ENCODE measurements around the gene RITA1. TPM values are rescaled to one million over a fixed set of nuclear protein-coding genes. Genes with fewer than 3 reads are reported as not detected.

Gene RITA1
- total RNA-seq, 1 donor from 2014 or later: 9.9 TPM

- no peak for DNase-seq (ENCODE audit: low spot score)
These were observed 10.8 kb upstream of the RITA1 start for GRCh38 chr12:113174461-113175384.

- DNase-seq (ENCODE audit: low spot score): no peak
These were observed 6.5 kb upstream of the RITA1 start for GRCh38 chr12:113179023-113179422.

DNA sequence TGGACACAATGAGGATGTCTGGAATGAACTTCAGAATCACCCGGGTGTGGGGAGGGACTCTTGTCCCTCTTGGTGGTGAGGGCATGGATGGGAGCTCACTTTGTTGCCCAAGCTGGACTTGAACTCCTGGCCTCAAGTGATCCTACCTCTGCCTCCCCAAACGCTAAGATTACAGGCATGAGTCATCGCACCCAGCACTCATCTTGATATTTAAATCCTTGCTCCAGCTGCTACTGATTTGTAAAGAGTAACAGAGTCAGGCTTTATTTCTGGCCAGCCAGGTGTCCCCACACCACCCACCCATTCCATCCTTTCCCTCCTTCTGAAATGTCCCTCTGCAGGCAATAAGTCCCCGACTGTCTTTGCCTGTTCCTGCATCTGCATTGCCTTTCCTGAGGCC, 5.2 kb upstream of the RITA1 start:
- no peak for DNase-seq (ENCODE audit: low spot score)

- DNase-seq (ENCODE audit: low spot score): no peak
These were observed 3.5 kb upstream of the RITA1 start for GRCh38 chr12:113181975-113182374.

- no peak for DNase-seq (ENCODE audit: low spot score)
These were observed 2.4 kb upstream of the RITA1 start for GRCh38 chr12:113183030-113183589.

GRCh38 chr12:113184098-113184899, 1.2 kb upstream of the RITA1 start:
- DNase-seq (ENCODE audit: low spot score): no peak

DNA sequence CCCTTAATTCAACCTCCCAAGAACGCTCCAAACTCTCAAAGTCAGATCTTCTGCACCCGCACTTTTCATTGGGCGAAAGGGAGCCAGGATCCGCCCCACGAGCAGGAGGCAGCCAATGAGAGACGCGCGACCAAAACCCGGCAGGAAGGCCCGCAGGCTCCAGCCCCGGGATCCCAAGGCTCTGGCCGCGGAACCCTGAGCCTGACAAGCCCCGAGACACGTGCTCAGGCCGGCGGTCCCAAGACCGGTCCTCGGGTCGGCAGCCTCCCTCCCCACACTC, 681 bp upstream of the RITA1 start:
- DNase-seq (ENCODE audit: low spot score): peak; percentile 95

DNA sequence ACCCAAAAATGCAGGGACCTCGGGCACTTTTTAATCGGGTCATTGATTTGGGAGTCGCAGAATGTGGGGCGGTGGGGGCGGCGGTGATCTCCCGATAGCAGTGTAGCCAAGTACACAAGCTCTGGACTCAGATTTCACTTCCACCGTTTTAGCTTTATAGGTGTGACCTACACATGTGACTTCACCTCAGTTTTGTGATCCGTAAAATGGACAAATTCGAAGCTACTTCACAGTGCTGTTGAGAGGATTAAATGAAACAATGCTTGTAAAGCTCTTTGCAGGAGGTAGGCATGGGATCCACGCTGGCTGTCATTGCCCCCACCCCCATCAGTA, 478 bp downstream of the RITA1 start:
- DNase-seq (ENCODE audit: low spot score): no peak

DNA sequence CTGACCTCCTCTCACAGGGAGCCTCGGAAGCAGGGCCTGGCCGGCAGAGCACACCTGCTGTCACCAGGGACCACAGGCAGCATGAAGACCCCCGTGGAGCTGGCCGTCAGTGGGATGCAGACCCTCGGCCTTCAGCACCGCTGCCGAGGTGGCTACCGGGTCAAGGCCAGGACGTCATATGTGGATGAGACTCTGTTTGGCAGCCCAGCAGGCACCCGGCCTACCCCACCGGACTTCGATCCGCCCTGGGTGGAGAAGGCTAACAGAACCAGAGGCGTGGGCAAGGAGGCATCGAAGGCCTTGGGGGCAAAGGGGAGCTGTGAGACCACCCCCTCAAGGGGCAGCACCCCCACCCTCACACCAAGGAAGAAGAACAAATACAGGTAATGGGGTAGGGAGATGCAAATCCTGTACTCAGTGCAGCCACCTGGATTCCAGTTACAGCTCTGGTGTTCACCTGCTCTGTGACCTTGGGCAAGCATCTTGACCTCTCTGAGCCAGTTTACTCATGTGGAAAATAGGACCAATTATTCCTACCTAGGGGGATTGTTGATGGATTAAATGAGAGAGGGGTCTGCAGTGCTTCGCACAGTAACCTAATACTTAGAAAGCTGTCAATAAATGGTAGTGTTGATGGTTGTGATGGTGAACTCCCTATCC, 1.3 kb downstream of the RITA1 start:
- DNase-seq (ENCODE audit: low spot score): no peak

- no peak for DNase-seq (ENCODE audit: low spot score)
These were observed 3.8 kb downstream of the RITA1 start for GRCh38 chr12:113189361-113189760.

DNA sequence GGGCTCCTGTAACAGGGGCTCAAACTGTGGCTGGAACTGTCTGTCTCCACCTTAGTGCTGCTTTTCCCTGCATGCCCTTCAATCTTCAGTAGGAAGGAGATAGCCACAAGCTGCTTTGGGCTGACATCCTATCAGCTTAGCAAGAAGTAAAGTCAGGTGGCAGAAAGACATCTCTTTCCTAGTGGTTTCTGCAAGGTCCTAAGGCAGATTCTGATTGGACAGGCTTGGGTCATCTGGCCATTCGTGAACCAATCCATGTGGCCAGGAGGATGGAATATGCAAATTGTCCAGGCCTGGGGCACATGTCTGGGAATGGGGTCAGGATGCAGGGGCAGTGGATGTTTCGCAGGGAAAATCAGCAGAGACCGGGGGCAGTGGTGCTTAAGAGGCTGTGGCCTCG, 5.2 kb downstream of the RITA1 start:
- DNase-seq (ENCODE audit: low spot score): no peak

DNA sequence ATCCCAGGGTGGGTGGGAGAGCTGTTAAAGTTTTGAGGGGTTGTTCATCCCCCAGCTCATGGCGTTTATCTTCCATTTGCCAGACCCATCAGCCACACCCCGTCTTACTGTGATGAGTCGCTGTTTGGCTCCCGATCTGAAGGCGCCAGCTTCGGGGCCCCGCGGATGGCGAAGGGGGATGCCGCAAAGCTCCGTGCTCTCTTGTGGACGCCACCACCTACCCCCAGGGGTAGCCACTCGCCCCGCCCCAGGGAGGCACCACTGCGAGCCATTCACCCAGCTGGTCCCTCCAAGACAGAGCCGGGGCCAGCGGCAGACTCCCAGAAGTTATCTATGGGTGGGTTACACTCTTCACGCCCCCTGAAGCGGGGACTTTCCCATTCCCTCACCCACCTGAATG, 5.7 kb downstream of the RITA1 start:
- DNase-seq (ENCODE audit: low spot score): no peak

DNA sequence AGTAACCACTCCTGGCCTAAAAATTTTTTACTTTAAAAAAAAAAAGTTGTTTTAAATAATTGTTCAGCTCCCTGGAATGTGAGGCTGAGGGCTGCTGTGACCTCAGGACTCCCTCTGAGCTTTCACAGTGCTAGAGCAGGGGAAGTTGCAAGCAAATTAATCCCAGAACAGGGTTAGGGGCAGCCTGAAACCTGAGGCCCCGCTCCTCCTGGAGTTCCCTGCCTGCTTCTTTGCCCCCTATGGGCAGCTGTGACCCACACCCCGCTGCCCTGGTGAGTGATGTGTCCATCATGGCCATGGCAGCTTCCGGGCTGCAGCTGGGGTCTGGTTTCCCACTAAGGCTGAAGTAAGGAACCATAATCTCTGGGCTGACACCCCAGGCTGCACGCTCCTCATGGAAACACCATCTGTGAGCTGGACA, 9.5 kb downstream of the RITA1 start:
- no peak for DNase-seq (ENCODE audit: low spot score)

DNA sequence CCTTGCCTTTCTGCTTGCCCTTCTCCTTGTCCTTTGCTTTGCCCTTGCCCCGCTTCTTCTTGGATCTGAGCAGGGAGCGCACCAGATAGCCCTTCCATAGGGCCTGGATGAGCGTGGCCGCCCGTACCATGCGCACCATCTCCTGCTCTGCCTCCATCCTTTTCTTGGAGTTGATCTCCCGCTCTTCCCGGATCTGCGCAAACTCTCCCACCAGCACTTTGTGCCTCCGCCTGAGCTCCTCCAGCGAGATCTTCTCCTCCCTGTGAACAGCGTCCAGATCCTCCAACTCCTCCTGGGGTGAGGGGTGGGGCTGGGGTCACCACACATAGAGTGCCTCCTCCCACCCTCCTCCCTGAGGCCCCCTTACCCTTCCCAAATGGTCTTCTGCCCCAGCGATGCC, 10.1 kb downstream of the RITA1 start:
- DNase-seq (ENCODE audit: low spot score): no peak

GRCh38 chr12:113196582-113196981, 11.1 kb downstream of the RITA1 start:
- no peak for DNase-seq (ENCODE audit: low spot score)

DNA sequence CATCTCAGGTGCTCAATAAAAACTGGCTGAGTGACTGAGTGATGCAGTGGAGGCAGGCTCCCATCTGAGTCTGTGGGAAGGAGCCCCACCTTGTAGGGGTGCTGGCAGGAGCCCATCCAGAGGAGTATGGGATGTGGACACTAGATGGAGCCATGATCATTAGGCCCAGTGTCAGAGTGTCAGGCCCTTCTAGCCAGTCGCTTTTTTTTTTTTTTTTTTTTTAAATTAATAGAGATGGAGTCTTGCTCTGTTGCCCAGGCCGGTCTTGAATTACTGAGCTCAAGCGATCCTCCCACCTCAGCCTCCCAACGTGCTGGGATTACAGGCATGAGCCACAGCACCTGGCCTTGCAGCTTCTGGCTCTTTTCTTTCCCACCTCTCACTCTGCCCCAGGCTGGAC, 11.5 kb downstream of the RITA1 start:
- no peak for DNase-seq (ENCODE audit: low spot score)

DNA sequence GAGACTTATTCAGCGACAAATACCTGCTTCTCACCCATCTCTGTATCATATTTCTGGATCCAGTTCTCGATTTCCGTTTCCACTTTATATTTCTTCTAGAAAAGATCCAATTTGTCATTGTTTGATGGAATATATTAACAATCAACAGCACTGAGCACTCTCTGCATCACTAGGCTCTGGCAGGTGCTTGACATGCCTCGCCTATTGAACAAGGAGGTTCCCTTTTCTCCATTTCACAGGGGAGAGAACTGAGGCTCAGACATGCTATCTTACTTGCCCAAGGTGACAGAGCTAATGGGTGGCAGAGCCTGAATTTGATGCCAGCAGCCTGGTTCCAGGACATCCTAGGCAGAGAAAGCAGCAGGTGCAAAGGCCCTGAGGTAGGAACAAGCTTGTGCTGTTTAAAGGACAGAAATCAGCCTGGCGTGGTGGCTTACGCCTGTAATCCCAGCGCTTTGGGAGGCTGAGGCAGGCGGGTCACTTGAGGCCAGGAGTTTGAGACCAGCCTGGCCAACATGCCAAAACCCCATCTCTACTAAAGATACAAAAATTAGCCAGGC, 12.1 kb downstream of the RITA1 start:
- no peak for DNase-seq (ENCODE audit: low spot score)

DNA sequence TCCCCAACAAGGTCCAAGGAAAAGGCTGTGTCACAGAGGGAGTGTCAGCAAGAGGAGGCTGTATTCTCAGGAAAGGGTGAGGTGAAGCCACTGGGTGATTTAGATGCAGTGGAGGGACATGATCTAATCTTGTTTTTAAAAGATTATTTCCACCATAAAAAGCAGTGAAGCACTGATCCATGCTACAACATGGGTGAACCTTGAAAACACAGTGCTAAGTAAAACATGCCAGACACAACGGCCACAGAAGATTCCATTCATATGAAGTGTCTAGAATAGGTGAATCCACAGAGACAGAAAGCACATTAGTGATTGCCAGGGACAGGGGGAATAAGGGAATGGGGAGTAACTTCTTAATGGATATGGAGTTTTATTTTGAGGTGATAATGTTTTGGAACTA, 12.8 kb downstream of the RITA1 start:
- DNase-seq (ENCODE audit: low spot score): no peak

- DNase-seq (ENCODE audit: low spot score): no peak
These were observed 14.7 kb downstream of the RITA1 start for GRCh38 chr12:113200021-113200797.
